ENCODE measurements around the gene POMZP3.
"Not testable (repeated sequence)": the region's sequence is repeated elsewhere in the genome, so short reads cannot be mapped to it uniquely, and the experiment has no call there.

- TF ChIP-seq EGR1 (IDR thresholded peaks at IDR 0.05; ENCODE audit: low read depth in 2 of 2); CTCF (IDR thresholded peaks at IDR 0.05; ENCODE audit: low read depth, low read length, missing input control); FOXA1 (IDR thresholded peaks at IDR 0.05); REST (IDR thresholded peaks at IDR 0.05); GABPA (IDR thresholded peaks at IDR 0.05 in 1 of 2, conservative IDR thresholded peaks at IDR 0.05 in 1 of 2); TAF1 (conservative IDR thresholded peaks at IDR 0.05); MAX (IDR thresholded peaks at IDR 0.05); NR2F2 (IDR thresholded peaks at IDR 0.05); YY1 (IDR thresholded peaks at IDR 0.05): not testable (repeated sequence)
Observed at GRCh38 chr7:76582848-76583631, 44.0 kb downstream of the POMZP3 start.
